ENCODE data around the gene HTT. TPM values are rescaled to one million over a fixed set of nuclear protein-coding genes. Genes with fewer than 3 reads are reported as not detected.

The HTT gene
- total RNA-seq, 2 experiments from 2014 or later, result 56.9 to 62.6 TPM

GRCh38 chr4:3130201-3130600, 55.7 kb downstream of the HTT start:
- Histone ChIP-seq H3K4me1 (ENCODE audit: insufficient read depth, low read length) (no peaks in the 10 kb centered on the region), H3K36me3 (ENCODE audit: insufficient read depth, low read length) (peaks cover 88% of the 10 kb centered on the region), H3K4me3 (ENCODE audit: low read length) (no peak overlapping the region), H3K27ac (ENCODE audit: low read depth in 1 of 2, low read length in 2 of 2) (no peak overlapping the region), H3K27me3 (ENCODE audit: control insufficient read depth in 1 of 2, insufficient read depth in 2 of 2, low read length in 2 of 2) (no peaks in the 10 kb centered on the region), H3K9me3 (ENCODE audit: control insufficient read depth in 1 of 2, insufficient read depth in 1 of 2, low read length in 2 of 2) (no peaks in the 10 kb centered on the region)
- Mint-ChIP-seq H3K36me3 (ENCODE audit: low read depth) (peaks cover 87% of the 10 kb centered on the region), H3K4me3 (no peak overlapping the region), H3K27ac (no peak overlapping the region), H3K4me1 (ENCODE audit: low read depth) (no peaks in the 10 kb centered on the region), H3K27me3 (no peaks in the 10 kb centered on the region), H3K9me3 (no peaks in the 10 kb centered on the region)
- ATAC-seq (ENCODE audit: poor library complexity), result no peak
- ChIA-PET POLR2A (no interaction called here), CTCF (interaction anchor here (1.1 kb wide), 1 partner anchor 13 kb away, joined by 4 read pairs; no protein-coding TSS in a partner anchor)
- DNase-seq, result no peak
- TF ChIP-seq, protein P1, sequence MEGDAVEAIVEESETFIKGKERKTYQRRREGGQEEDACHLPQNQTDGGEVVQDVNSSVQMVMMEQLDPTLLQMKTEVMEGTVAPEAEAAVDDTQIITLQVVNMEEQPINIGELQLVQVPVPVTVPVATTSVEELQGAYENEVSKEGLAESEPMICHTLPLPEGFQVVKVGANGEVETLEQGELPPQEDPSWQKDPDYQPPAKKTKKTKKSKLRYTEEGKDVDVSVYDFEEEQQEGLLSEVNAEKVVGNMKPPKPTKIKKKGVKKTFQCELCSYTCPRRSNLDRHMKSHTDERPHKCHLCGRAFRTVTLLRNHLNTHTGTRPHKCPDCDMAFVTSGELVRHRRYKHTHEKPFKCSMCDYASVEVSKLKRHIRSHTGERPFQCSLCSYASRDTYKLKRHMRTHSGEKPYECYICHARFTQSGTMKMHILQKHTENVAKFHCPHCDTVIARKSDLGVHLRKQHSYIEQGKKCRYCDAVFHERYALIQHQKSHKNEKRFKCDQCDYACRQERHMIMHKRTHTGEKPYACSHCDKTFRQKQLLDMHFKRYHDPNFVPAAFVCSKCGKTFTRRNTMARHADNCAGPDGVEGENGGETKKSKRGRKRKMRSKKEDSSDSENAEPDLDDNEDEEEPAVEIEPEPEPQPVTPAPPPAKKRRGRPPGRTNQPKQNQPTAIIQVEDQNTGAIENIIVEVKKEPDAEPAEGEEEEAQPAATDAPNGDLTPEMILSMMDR (IDR thresholded peaks at IDR 0.05), result no peak
- intact Hi-C loops (cut with DNase I, micrococcal nuclease), result no loop called here

DNA sequence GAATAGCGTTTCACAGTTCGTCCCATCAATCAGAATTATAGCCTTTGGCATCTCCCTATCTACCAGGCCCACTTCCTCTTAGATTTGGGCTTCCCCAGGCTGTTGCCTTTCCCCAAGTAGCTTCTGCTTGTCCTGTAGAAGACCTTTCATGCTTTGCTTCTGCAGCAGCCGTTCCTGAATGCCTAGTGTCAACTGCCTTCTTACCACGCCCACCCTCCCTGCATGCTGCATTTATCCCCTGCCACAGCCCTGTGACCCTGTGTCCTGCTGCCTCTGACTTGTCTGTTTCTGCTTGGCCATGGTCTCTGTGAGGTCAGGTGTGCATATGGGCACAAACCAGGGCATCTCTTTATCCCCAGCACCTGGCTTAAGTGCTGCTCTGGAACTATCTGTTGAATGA, 56.3 kb downstream of the HTT start:
- POLR2A ChIA-PET, result no interaction called here
- no peaks in the 10 kb centered on the region for H3K9me3 Mint-ChIP-seq
- H3K27ac Mint-ChIP-seq, result no peak overlapping the region
- intact Hi-C loops (cut with DNase I, micrococcal nuclease), result no loop called here
- H3K4me1 Mint-ChIP-seq (ENCODE audit: low read depth), result no peaks in the 10 kb centered on the region
- H3K36me3 Mint-ChIP-seq (ENCODE audit: low read depth), result peaks cover 88% of the 10 kb centered on the region
- H3K4me3 Mint-ChIP-seq, result no peak overlapping the region
- H3K27me3 ChIP-seq (ENCODE audit: control insufficient read depth in 1 of 2, insufficient read depth in 2 of 2, low read length in 2 of 2), result no peaks in the 10 kb centered on the region
- H3K4me3 ChIP-seq (ENCODE audit: low read length), result no peak overlapping the region
- H3K36me3 ChIP-seq (ENCODE audit: insufficient read depth, low read length), result peaks cover 89% of the 10 kb centered on the region
- DNase-seq, result no peak
- no peak overlapping the region for H3K27ac ChIP-seq (ENCODE audit: low read depth in 1 of 2, low read length in 2 of 2)
- no peaks in the 10 kb centered on the region for H3K9me3 ChIP-seq (ENCODE audit: control insufficient read depth in 1 of 2, insufficient read depth in 1 of 2, low read length in 2 of 2)
- TF ChIP-seq, protein P1 (IDR thresholded peaks at IDR 0.05), result no peak
- H3K27me3 Mint-ChIP-seq, result no peaks in the 10 kb centered on the region
- CTCF ChIA-PET, result interaction anchor here (1.1 kb wide), 1 partner anchor 12 kb away, joined by 4 read pairs; no protein-coding TSS in a partner anchor
- ATAC-seq (ENCODE audit: poor library complexity), result no peak
- no peaks in the 10 kb centered on the region for H3K4me1 ChIP-seq (ENCODE audit: insufficient read depth, low read length)

- Histone ChIP-seq H3K27ac (ENCODE audit: low read depth in 1 of 2, low read length in 2 of 2) (no peak overlapping the region), H3K36me3 (ENCODE audit: insufficient read depth, low read length) (peaks cover 72% of the 10 kb centered on the region), H3K9me3 (ENCODE audit: control insufficient read depth in 1 of 2, insufficient read depth in 1 of 2, low read length in 2 of 2) (no peaks in the 10 kb centered on the region), H3K4me1 (ENCODE audit: insufficient read depth, low read length) (no peaks in the 10 kb centered on the region), H3K27me3 (ENCODE audit: control insufficient read depth in 1 of 2, insufficient read depth in 2 of 2, low read length in 2 of 2) (no peaks in the 10 kb centered on the region), H3K4me3 (ENCODE audit: low read length) (no peak overlapping the region)
- intact Hi-C loops (cut with DNase I, micrococcal nuclease), result no loop called here
- ATAC-seq (ENCODE audit: poor library complexity) (no peak), DNase-seq (no peak)
- ChIA-PET POLR2A (no interaction called here), CTCF (interaction anchor here (1.2 kb wide), 1 partner anchor 26 kb away, joined by 3 read pairs; no protein-coding TSS in a partner anchor)
- no peak overlapping the region for H3K27ac Mint-ChIP-seq
- TF ChIP-seq, protein P1 (IDR thresholded peaks at IDR 0.05), result no peak
- H3K36me3 Mint-ChIP-seq (ENCODE audit: low read depth), result peaks cover 91% of the 10 kb centered on the region
- H3K4me1 Mint-ChIP-seq (ENCODE audit: low read depth), result no peaks in the 10 kb centered on the region
- H3K9me3 Mint-ChIP-seq, result no peaks in the 10 kb centered on the region
- H3K27me3 Mint-ChIP-seq, result no peaks in the 10 kb centered on the region
- H3K4me3 Mint-ChIP-seq, result no peak overlapping the region
Observed at GRCh38 chr4:3134201-3134600, 59.7 kb downstream of the HTT start.
